ENCODE data around the gene TARBP2.

- TF ChIP-seq CTCF (IDR thresholded peaks at IDR 0.05) (no peak), POLR2A (IDR thresholded peaks at IDR 0.05) (no peak)
Observed at GRCh38 chr12:53506881-53507602, 6.0 kb downstream of the TARBP2 start, which contains the start of gene NPFF.

Data from body of pancreas (tissue), 4 donors.